H54 (cell line): ENCODE data around the gene RCAN1.

Source experiments
- DNase-seq: peaks from one replicate; pipeline ENCODE4 v3.0.0; 2011; ENCODE audit warnings: low spot score, mixed read lengths; ENCODE audit not compliant: insufficient read length
- FAIRE-seq: peaks from 3 replicates; lab custom pipeline; 2011; peaks lifted over from hg19 to GRCh38; lab: Jason Lieb, UNC
- POLR2A ChIP-seq: IDR thresholded peaks from 2 replicates; pipeline ENCODE4 v1.6.1; 2011; ENCODE audit warnings: low read depth, mild to moderate bottlenecking, low read length

Gene RCAN1

GRCh38 chr21:34614628-34615486, at the start of gene RCAN1:
RCAN1 (minus strand) TSS chr21:34615113; CDS start chr21:34615011, 102 bp downstream.
- DNase-seq: peak; percentile 91
- TF ChIP-seq POLR2A: peak; percentile 39
- FAIRE-seq: peak; percentile 45

- FAIRE-seq: no peak
These were observed 46.9 kb upstream of the RCAN1 start for GRCh38 chr21:34661848-34662247.

GRCh38 chr21:34653522-34653921, 38.6 kb upstream of the RCAN1 start:
- FAIRE-seq (no peak), DNase-seq (no peak)
- TF ChIP-seq POLR2A: no peak

More at GRCh38 chr21:34661848-34662247, 46.9 kb upstream of the RCAN1 start:
- no peak for DNase-seq
- no peak for TF ChIP-seq POLR2A

GRCh38 chr21:34651642-34652041, 36.7 kb upstream of the RCAN1 start:
- no peak for FAIRE-seq
- no peak for DNase-seq
- TF ChIP-seq POLR2A: no peak

- no peak for TF ChIP-seq POLR2A
- DNase-seq (no peak), FAIRE-seq (no peak)
These were observed 36.0 kb upstream of the RCAN1 start for GRCh38 chr21:34650861-34651431.

- no peak for FAIRE-seq
- no peak for TF ChIP-seq POLR2A
- no peak for DNase-seq
These were observed 34.5 kb upstream of the RCAN1 start for GRCh38 chr21:34649400-34649799.

GRCh38 chr21:34648739-34649297, 33.9 kb upstream of the RCAN1 start:
- TF ChIP-seq POLR2A: no peak
- FAIRE-seq (no peak), DNase-seq (no peak)

- no peak for FAIRE-seq
- TF ChIP-seq POLR2A: no peak
These were observed 32.6 kb upstream of the RCAN1 start for GRCh38 chr21:34647555-34647954.

GRCh38 chr21:34644825-34645224, 29.9 kb upstream of the RCAN1 start:
- TF ChIP-seq POLR2A: no peak
- no peak for FAIRE-seq
- DNase-seq: no peak

More at GRCh38 chr21:34647555-34647954, 32.6 kb upstream of the RCAN1 start:
- no peak for DNase-seq

- no peak for FAIRE-seq
- peak; percentile 53 for DNase-seq
- no peak for TF ChIP-seq POLR2A
These were observed 27.5 kb upstream of the RCAN1 start for GRCh38 chr21:34642211-34643075.

GRCh38 chr21:34640858-34641257, 25.9 kb upstream of the RCAN1 start:
- DNase-seq (peak; percentile 73), FAIRE-seq (peak; percentile 27)
- no peak for TF ChIP-seq POLR2A

GRCh38 chr21:34639882-34640788, 25.2 kb upstream of the RCAN1 start:
- TF ChIP-seq POLR2A: no peak
- DNase-seq (peak; percentile 24), FAIRE-seq (no peak)
